ENCODE data around the gene EXOC3.

The EXOC3 gene

GRCh38 chr5:451587-452458 lies 8.8 kb downstream of the EXOC3 start:
- H3K27ac ChIP-seq = no peak overlapping the region
- TF ChIP-seq CTCF (conservative IDR thresholded peaks at IDR 0.05) (no peak), ZFX (IDR thresholded peaks at IDR 0.05) (no peak)

GRCh38 chr5:452978-453710 lies 10.2 kb downstream of the EXOC3 start:
- no peak for TF ChIP-seq ZFX (IDR thresholded peaks at IDR 0.05)
- TF ChIP-seq CTCF (conservative IDR thresholded peaks at IDR 0.05) = no peak
- H3K27ac ChIP-seq = no peak overlapping the region

- TF ChIP-seq CTCF (conservative IDR thresholded peaks at IDR 0.05) (no peak), ZFX (IDR thresholded peaks at IDR 0.05) (no peak)
- H3K27ac ChIP-seq = no peak overlapping the region
Measured at GRCh38 chr5:453725-454481, 10.9 kb downstream of the EXOC3 start.

- no peak overlapping the region for H3K27ac ChIP-seq
- TF ChIP-seq CTCF (conservative IDR thresholded peaks at IDR 0.05) (no peak), ZFX (IDR thresholded peaks at IDR 0.05) (no peak)
Measured at GRCh38 chr5:454936-455335, 12.0 kb downstream of the EXOC3 start.

- TF ChIP-seq ZFX (IDR thresholded peaks at IDR 0.05) (no peak), CTCF (conservative IDR thresholded peaks at IDR 0.05) (no peak)
- no peak overlapping the region for H3K27ac ChIP-seq
Measured at GRCh38 chr5:455806-456205, 12.8 kb downstream of the EXOC3 start.

GRCh38 chr5:456351-457194 lies 13.6 kb downstream of the EXOC3 start:
- TF ChIP-seq ZFX (IDR thresholded peaks at IDR 0.05) (no peak), CTCF (conservative IDR thresholded peaks at IDR 0.05) (no peak)
- no peak overlapping the region for H3K27ac ChIP-seq
